ENCODE measurements around the gene ATP2A2. TPM values are rescaled to one million over a fixed set of nuclear protein-coding genes. Genes with fewer than 3 reads are reported as not detected.

The ATP2A2 gene
- total RNA-seq, 2 donors from 2014 or later: 52.7 to 61.6 TPM

GRCh38 chr12:110340706-110341105 lies 59.7 kb downstream of the ATP2A2 start:
- Histone ChIP-seq H3K27ac (no peak overlapping the region), H3K27me3 (no peaks in the 10 kb centered on the region), H3K36me3 (replicated peaks in 1 of 2; ENCODE audit: insufficient read depth in 1 of 2, low read depth in 2 of 2) (peaks cover 13 to 59% of the 10 kb centered on the region in 2 donors), H3K4me3 (no peak overlapping the region), H3K4me1 (peaks cover 16% of the 10 kb centered on the region), H3K9me3 (no peaks in the 10 kb centered on the region)
- 92 to 93% methylated on average over 18 of the region's 18 CpGs for WGBS, 2 donors
- DNase-seq (no peak), ATAC-seq (no peak)
- intact Hi-C loops (cut with DNase I): no loop called here
- no peak for TF ChIP-seq POLR2A (IDR thresholded peaks at IDR 0.05)
- no peak for TF ChIP-seq CTCF (IDR thresholded peaks at IDR 0.05)

GRCh38 chr12:110342157-110342556 lies 61.1 kb downstream of the ATP2A2 start:
- TF ChIP-seq CTCF (IDR thresholded peaks at IDR 0.05): no peak
- TF ChIP-seq POLR2A (IDR thresholded peaks at IDR 0.05): no peak
- Histone ChIP-seq H3K4me1 (peaks cover 16% of the 10 kb centered on the region), H3K4me3 (no peak overlapping the region), H3K27ac (no peak overlapping the region), H3K9me3 (no peaks in the 10 kb centered on the region), H3K27me3 (no peaks in the 10 kb centered on the region), H3K36me3 (replicated peaks in 1 of 2; ENCODE audit: insufficient read depth in 1 of 2, low read depth in 2 of 2) (peaks cover 17 to 58% of the 10 kb centered on the region in 2 donors)
- DNase-seq: no peak
- intact Hi-C loops (cut with DNase I): no loop called here
- WGBS, 2 donors: 92 to 95% methylated on average over 15 of the region's 15 CpGs
- ATAC-seq: no peak

GRCh38 chr12:110343114-110343513 lies 62.1 kb downstream of the ATP2A2 start:
- Histone ChIP-seq H3K27me3 (no peaks in the 10 kb centered on the region), H3K36me3 (replicated peaks in 1 of 2; ENCODE audit: insufficient read depth in 1 of 2, low read depth in 2 of 2) (peaks cover 25 to 65% of the 10 kb centered on the region in 2 donors), H3K4me3 (no peak overlapping the region), H3K27ac (no peak overlapping the region), H3K4me1 (peaks cover 16% of the 10 kb centered on the region), H3K9me3 (no peaks in the 10 kb centered on the region)
- 86 to 93% methylated on average over 5 of the region's 5 CpGs for WGBS, 2 donors
- TF ChIP-seq CTCF (IDR thresholded peaks at IDR 0.05) (no peak), POLR2A (IDR thresholded peaks at IDR 0.05) (no peak)
- intact Hi-C loops (cut with DNase I): no loop called here
- DNase-seq (no peak), ATAC-seq (no peak)

GRCh38 chr12:110343736-110344555 lies 62.9 kb downstream of the ATP2A2 start:
- no peak for DNase-seq
- no peaks in the 10 kb centered on the region for H3K27me3 ChIP-seq
- H3K4me3 ChIP-seq: no peak overlapping the region
- H3K9me3 ChIP-seq: no peaks in the 10 kb centered on the region
- intact Hi-C loops (cut with DNase I): no loop called here
- 76 to 86% methylated on average over 9 of the region's 9 CpGs for WGBS, 2 donors
- peaks cover 11% of the 10 kb centered on the region for H3K4me1 ChIP-seq
- peaks cover 25 to 73% of the 10 kb centered on the region in 2 donors for H3K36me3 ChIP-seq (replicated peaks in 1 of 2; ENCODE audit: insufficient read depth in 1 of 2, low read depth in 2 of 2)
- ATAC-seq: no peak
- TF ChIP-seq CTCF (IDR thresholded peaks at IDR 0.05): no peak
- no peak for TF ChIP-seq POLR2A (IDR thresholded peaks at IDR 0.05)
- peak overlapping the region in 1 of 4 donors; percentile 21 for H3K27ac ChIP-seq

GRCh38 chr12:110344657-110345056 lies 63.6 kb downstream of the ATP2A2 start:
- no peak for ATAC-seq
- no peak overlapping the region for H3K4me3 ChIP-seq
- DNase-seq: no peak
- peaks cover 25 to 73% of the 10 kb centered on the region in 2 donors for H3K36me3 ChIP-seq (replicated peaks in 1 of 2; ENCODE audit: insufficient read depth in 1 of 2, low read depth in 2 of 2)
- peak overlapping the region in 1 of 4 donors; percentile 21 for H3K27ac ChIP-seq
- H3K9me3 ChIP-seq: no peaks in the 10 kb centered on the region
- intact Hi-C loops (cut with DNase I): no loop called here
- WGBS, 2 donors: 90 to 98% methylated on average over 11 of the region's 11 CpGs
- H3K27me3 ChIP-seq: no peaks in the 10 kb centered on the region
- H3K4me1 ChIP-seq: peaks cover 4% of the 10 kb centered on the region
- TF ChIP-seq POLR2A (IDR thresholded peaks at IDR 0.05) (no peak), CTCF (IDR thresholded peaks at IDR 0.05) (no peak)

Data from body of pancreas (tissue), 4 donors.